GM19438 (cell line): ENCODE data around the gene PCK1.

ENCODE experiments used
- ATAC-seq: cut with Tn5 transposase; IDR thresholded peaks from one replicate; pipeline ENCODE4 v1.9.1; 2021; ENCODE audit warnings: low read depth; ENCODE audit not compliant: unreplicated experiment

Gene PCK1

DNA sequence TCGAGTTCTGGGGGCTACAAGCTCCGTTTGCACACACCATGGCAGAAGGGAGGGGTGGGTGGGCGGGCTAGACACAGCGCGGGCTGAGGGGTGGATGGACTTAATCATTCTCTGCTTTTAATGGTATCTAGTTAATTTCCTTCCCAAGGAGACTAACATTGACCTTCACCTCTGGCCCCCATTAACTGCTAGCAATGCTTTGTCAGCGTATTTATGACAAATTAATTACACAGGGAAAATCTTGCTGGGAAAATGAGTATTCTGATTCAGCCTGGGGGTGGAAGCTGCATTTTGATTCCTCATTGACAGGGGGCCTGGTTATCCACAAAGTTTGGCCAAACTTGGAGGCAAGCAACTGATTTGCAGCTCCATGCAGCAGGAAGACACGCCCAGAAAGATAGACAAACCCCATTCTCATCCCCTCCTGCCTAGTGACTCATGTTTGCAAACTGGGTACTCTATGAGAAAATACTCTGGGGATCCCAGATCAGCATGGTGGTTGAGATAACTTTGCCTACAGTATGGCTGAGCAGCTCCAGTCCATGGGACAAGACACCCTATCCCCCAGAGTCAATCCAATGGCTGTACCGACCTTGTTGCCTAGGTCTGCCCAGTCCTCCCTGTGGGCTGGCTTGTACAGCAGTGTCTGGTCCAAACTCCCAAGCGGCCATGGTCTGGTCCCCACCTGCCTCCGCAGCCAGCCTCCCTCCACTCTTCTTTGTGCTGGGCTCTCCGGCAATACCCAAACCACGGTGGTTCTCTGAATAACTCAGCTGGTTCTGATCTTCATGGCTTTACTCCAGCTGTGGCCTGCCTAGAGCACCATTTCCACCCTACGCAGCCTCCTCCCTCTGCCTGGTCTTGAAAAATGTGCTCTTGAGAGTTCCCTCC is 39.7 kb downstream of the PCK1 start:
- no peak for ATAC-seq

DNA sequence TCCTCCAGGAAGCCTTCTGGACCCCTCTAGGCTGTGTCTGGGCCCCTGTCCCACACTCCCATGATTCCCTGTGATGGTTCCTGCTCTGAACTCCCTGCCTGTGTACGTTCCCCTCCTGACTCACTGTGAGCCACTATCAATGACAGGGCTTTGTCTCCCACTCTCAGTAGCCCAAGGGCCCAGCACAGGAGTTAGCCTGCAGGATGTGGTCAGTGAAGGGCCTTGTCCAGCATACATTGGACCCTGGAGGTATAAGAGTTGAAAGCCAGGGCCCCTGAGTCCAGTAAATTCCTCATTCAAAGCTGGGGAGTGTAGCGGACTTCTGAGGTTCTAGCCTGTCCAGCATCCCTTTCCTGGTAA is 40.3 kb downstream of the PCK1 start:
- no peak for ATAC-seq

DNA sequence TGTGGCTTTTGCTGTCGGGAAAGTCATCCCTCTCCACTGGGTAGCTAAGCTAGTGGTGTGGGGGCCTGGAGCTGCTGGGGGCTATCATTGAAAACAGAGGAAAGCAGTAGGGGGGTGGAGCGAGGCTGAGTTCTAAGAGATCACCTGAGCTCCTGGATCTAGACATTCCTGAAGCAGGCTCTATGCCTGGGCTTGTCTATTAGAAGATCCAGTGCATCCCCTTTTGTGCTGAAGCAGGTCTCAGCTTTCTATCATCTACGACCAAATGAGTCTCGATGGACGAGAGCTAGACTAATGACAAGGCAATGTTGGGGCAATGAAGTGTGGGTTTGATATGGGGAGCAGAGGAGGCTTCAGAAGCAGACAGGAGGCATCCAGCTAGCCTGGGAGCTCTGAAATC is 40.8 kb downstream of the PCK1 start:
- no peak for ATAC-seq

DNA sequence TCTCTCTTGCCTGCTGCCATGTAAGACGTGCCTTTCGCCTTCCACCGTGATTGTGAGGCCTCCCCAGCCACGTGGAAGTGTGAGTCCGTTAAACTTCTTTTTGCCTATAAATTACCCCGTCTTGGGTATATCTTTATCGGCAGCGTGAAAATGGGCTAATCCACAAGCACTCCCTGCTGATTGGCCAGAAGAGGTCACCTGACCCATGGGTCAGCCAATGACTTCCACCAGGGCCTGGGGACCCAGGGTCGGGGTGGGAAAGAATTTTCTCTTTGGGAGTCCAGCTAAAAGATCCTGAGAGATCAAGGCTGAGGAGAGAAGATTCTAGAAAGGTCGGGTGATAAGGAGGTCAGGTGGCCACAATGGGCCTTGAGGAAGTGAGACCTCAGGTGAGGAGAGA is 42.2 kb downstream of the PCK1 start:
- ATAC-seq, result no peak

DNA sequence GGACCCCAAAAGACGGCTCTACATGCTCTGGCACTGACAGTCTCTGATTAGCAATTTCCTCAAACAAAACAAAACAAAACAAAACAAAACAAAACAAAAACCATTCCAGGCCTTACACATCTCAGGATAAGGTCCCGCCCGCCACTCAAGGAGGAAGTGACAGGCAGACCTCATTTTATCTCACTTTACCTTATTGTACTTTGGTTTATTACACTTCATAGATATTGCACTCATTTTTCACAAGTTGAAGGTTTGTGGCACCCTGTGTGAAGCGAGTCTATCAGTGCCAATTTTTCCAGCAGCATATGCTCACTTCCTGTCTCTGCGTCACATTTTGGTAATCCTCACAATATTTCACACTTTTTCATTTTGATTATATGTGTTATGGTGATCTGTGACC is 44.1 kb downstream of the PCK1 start:
- no peak for ATAC-seq

DNA sequence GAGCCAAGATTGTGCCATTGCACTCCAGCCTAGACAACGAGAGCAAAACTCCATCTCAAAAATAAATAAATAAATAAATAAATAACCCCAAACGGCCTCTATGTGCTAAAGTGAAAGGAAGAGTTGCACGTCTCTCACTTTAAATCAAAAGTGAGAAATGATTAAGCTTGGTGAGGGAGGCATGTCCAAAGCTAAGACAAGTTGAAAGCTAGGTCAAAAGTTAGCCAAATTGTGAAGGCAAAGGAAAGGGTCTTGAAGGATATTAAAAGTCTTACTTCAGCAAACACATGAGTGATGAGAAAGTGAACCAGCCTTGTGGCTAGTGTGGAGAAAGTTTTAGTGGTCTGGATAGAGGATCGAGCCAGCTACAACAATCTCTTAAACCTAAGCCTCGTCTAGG is 45.0 kb downstream of the PCK1 start:
- no peak for ATAC-seq

DNA sequence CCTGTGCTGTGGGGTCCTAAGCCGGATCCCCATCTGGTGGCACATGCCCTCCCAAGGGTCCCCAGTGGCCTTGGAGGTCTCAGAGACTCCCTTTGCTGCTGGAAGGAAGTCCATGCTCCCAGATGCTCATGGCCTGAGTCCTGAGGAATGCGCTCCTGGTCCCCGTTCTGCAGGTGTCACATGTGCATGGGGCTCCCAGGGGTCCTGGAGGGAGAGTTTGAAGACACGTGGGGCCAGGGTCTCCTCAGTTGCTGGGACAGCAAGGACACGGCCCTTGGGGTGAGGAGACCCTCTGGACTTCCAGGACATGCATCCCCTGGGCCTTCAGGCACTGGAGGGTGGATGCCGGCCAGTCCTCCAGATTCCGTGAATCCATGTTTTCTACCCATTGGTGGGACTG is 47.6 kb downstream of the PCK1 start:
- no peak for ATAC-seq

DNA sequence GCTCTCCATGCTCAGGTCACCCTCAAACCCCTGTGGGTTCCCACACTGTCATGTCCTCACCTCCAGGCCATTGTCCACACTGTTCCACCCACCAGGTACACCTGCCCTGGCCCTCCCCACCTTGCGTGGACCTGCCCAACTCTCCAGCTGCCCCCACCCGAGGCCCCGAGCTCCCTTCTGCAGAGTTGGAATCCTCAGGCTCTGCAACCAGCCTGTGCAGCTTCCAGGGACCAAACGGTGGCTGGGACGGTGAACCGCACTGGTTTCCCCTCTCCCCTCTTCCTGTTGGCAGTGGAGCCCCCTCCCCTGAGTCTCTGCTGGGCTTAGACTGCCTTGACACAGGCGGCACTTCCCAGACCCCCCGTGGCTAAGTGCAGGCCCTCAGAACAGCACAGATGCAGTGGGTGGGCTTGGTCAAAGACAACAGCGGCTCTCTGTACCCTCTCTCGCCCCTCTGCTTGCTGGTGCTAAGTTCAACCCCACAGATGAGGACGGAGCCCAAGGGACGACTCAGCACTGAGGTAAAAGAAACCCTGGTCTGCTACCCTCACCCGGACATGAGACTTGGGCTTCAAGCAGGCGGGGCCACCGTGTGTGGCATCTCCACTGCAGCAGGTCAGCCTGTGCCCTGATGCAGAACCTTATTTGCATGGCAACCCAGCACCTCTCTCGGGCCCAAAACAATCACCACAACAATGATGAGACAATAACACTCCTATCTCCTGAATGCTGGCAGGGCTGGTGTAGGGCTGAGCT is 48.4 kb downstream of the PCK1 start:
- no peak for ATAC-seq

DNA sequence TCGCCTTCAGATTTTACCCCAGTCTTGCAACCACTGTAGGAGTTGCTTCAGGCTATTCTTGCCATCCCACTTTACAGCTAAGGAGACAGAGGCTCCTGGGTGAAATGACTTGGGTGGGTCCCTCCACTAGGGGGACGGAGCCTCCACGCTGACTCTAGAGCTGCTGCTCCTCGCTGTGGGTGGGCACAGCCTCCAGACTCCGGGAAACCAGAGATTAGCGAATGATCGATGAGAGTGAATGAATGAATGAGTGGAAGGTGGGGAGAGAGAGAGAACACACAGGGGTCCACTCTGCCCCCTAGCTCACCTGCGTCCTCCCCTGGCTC is 48.9 kb downstream of the PCK1 start:
- no peak for ATAC-seq

DNA sequence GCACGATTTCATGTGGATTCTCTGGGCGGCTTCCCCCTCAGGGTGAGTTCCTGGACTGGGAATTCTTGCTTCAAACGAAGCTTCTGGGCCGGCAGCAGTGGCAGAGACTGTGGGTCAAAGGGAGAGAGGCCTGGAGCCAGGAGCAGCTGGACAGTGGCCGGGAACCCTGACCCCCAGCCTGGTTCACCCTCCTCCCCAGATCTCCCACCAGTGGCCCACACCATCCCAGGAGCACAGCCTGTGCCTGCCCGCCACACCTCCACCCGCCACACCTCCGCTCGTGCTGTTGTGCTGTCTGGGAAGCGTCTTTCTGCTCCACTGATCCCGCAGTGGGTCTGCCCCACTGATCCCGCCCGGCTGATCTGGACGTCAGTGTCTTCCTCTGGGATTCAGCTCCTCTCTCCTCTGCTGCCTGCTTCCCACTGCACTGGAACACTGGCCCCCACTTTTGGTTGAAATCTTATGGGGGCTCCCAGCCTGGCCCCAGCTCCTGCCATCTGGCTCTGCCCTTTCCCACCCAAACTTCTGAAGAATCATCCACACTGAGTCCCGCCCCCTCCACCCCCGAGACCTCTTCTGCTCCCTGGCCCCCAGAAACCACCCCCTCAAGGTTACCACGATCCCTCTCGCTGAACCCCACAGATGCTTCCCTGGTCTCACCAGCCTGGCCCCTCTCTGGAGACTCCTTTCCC is 49.5 kb downstream of the PCK1 start:
- ATAC-seq, result no peak

DNA sequence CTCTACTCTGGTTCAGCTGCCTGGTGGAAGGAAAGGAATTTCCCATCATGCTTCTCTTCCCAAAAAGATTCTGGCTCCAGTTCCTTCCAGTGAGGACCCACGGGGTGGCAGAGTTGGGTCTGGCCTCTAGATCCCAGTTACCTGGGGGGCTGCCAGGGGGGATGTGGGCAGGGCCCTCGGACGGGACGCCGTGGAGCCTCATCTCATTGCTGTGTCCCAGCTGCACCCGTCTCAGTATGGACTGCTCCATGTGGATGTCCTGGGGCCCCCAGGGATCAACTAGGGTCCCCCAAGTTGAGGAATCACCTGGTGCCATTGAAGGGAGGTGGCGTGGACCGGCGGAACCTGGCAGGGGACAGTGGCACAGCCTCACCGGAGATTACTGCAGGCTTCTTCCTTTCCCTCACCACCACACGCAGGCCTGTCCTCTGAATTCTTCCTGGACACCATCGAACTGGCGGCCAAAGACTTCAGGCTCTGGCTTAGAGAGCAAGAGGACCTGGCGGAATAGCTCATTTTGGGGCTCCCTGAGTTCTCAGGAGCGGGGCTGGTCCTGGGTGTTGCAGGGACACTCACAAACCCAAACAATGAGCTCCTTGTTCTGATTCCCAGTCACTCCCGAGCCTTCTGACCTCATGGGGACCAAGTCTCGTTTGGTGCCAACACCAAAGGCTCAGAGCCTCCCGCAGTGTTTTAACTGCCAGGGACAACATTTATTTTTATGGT is 50.8 kb downstream of the PCK1 start:
- no peak for ATAC-seq

DNA sequence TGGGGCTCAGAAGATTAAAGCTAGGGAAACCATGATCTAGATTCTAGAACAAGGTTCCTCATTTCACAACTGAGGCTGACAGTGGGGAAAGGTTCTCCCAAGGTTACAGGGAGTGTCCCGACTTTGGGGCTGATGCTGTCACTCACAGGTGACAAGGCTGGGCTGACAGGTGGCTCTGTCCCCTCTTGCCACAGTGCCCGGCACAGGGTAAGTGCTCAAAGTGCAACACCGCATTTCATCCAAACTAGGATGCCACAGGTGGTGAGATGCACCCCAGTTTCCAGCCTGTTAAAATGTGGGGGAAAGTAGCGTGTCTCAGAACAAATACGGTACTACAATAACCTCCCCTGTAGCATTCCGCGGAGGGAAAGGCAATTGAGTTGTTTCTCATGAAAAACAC is 51.5 kb downstream of the PCK1 start:
- ATAC-seq, result no peak

DNA sequence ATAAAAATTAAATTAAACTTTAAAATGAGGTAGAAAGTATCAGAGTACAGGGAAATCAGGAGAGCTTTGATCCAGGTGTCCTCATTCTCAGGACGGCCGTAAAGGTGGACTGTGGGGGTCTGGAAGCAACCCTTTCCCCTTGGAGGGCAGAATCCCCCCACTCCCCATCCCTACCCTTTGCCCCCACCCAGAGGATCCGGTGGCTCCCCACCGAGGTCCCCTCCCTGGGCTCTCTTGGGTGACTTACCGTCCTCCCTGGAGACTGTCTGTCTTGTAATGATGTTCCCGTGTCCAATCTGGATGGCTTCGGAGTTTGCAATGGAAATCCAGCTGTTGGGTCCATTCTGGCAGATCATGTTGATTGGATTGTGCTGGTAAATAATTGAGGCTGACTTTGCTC is 52.0 kb downstream of the PCK1 start:
- no peak for ATAC-seq

DNA sequence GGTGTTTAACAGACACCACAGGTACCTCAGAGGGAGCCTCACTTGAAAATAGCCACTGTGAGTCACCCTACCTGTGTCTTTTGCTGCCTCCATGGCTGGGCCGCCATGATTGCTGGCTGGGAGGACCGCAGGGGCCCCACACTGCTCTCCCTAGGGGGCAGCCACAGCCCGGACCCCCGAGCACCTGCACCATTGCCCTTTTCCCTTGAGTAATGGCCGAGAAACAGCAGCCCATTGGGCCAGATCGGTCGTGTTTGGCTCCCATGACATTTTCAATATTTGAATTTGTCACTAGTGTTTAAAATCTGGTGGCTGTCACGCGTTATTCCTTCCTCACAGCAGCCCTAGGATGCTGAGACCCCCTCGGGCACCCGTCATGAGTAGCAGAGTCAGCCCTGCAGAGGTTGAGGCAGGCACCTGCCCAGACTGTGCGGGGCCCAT is 52.6 kb downstream of the PCK1 start:
- no peak for ATAC-seq

DNA sequence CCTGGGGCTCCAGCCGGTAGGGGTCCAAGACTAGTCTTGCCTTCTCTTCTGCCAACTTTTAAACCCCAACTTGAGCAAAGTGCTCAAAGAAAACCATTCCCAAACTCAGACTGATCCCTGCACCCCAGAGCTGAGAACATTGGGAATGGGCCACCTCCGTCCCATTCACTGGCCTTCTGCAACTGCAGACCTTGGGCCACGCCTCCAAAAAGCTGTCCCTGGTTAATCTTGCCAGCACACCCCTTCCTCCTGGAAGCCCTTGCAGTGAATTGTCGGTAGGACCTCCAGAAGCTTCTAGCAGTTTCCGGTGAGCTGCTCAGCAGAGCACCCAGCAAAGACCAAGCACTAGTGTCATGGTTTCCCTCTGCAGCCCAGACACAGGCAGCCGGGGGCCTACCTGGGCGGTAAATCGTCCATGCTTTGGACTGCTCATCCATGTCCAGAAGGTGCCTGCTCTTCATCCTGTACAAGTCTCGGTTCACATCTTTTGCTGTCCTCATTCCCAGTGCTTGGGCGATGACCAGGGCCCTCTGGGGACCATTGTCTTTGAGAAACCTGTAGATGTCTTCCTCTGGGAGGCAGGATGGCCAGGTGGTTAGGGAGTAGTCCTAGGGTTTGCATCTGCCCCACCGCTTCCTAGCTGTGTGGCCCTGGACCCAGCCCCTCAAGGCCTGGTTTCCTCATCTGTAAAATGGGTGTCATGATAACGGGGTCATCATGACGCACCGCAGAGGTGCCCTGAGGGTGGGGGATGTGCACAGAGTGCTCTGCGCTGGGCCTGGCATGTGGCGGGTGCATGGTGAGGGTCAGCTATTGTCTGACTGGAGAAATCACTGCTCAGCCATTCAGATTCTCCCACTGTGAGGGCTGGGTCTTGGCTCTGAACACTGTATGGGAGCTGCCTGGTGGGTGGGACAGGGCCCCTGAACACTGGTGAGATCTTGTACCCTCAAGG is 53.9 kb downstream of the PCK1 start:
- ATAC-seq, result no peak

DNA sequence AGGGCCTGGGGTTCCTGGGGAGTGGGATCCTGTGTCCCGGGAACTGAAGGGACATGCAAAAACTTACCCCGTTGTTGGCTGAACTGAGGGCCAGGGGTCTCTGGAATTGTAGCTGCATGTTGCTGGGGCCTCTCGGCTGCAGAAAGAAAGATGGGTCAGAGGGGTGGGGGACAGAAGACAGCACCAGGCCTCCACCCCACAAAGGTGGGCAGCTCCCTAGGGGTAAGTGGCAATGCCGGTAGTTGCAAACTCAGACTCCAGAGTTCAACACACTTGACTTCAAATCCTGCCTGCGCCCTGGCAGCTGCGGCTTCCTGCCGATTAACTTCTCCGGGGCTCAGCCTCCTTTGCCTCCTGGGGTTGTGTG is 54.5 kb downstream of the PCK1 start:
- ATAC-seq, result no peak

DNA sequence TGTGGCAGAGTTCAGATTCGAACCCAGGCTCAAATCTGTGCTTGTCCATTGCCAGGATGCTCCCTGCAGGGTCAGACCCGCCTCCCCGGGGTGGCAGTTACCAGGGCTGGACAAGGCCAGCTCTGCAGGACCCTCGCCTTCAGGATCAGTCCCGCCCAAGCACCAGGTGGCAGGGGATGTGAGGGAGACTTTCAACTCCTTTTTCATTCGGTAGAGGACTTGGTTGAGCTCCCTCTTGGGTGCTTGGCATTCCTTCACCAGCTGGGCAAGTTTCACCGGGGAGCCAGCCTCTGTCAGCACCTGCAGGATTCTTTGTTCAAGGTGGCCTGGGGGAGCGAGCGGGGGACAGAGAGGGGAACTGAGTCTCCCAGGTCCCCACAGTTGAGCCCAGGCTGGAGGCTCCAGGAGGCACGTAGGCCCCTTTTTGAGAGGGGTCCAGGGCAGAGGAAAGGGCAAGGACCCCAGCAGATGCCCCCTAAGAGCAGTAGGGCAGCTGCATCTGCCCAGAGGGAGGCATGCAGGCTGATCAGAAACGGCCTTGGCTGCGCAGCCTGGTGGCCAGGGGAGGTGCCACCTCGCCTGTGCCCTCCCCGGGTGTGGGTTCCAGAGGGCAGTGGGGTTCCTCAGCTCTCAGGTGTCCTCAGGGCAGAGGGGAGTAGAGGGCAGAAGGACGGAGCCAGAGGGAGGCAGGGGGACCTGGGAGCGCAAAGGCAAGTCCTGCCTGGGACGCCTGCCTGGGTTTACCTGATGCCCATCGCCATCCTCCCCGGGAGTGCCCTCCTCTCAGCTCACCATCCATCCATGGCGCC is 55.4 kb downstream of the PCK1 start:
- ATAC-seq, result no peak

DNA sequence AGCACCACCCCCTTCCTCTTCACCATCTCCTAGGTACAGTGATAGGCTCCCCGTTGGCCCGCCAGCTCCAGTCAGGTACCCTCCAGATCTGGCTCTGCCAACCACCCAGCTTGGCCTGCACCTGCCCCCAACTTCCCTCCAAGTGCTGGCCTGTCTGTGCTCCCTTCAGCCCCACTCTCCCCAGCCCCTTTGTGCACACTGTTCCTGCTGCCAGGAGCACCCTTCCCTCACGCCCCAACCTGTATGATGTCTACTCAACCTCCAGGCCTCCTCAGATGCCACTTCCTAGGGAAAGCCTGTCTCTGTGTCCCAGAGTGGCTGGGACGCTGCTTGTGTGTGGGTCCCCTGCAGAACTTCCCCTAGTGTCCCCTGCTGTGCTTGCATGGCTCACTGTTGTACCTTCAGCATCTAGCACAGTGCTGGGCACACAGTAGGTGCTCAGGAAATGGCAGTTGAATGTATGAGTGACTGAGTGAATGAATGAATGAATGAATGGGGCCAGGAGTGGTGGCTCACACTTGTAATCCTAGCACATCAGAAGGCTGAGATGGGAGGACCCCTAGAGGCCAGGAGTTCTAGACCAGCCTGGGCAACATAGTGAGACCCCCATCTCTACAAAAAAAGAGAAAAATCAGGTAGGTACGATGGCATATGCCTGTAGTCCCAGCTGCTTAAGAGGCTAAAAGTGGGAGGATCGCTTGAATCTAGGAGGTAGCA is 56.3 kb downstream of the PCK1 start:
- ATAC-seq, result no peak
